ENCODE data around the gene SYNPO2. TPM values are rescaled to one million over a fixed set of nuclear protein-coding genes. Genes with fewer than 3 reads are reported as not detected.
A peak's percentile ranks its signal among the peaks of the same experiment; 100 is the strongest.

The SYNPO2 gene
- polyA plus RNA-seq, 1 experiment: 5.1 TPM

DNA sequence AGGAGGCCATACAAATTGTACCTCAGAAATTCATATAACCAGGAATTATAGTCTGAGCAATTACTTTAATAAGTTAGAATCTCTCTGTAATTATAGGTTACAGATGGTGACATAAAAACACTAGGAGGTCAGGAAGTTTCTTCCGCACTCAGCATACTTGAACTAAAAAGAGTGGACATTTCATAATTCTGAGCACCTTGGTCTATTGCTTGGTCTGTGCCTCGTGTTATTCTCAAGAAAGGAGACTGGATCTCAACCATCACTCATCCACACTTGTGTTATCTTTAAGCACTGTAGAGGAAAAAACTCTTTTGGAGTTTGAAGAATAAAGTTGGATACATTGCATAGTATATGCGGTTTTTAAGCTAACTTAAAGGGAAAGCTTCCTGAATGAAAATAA lies 91.1 kb downstream of the SYNPO2 start:
- Histone ChIP-seq H3K27ac (ENCODE audit: low read depth, low read length) (no peak overlapping the region), H3K27me3 (ENCODE audit: control insufficient read depth, insufficient read depth, low read length) (no peaks in the 10 kb centered on the region), H3K4me3 (ENCODE audit: low read depth, low read length) (no peak overlapping the region), H3K9me3 (ENCODE audit: control insufficient read depth, insufficient read depth, low read length) (peaks cover 2% of the 10 kb centered on the region; the same call in 1 of the 2 replicates)
- ChIA-PET POLR2A (no interaction called here), CTCF (interaction anchor here (2.2 to 4.7 kb wide), 3 partner anchors 62 to 307 kb away, joined by 10 to 49 read pairs (median 23); no protein-coding TSS in a partner anchor)
- DNase-seq (ENCODE audit: low read depth, low spot score): no peak
- TF ChIP-seq, protein P1, sequence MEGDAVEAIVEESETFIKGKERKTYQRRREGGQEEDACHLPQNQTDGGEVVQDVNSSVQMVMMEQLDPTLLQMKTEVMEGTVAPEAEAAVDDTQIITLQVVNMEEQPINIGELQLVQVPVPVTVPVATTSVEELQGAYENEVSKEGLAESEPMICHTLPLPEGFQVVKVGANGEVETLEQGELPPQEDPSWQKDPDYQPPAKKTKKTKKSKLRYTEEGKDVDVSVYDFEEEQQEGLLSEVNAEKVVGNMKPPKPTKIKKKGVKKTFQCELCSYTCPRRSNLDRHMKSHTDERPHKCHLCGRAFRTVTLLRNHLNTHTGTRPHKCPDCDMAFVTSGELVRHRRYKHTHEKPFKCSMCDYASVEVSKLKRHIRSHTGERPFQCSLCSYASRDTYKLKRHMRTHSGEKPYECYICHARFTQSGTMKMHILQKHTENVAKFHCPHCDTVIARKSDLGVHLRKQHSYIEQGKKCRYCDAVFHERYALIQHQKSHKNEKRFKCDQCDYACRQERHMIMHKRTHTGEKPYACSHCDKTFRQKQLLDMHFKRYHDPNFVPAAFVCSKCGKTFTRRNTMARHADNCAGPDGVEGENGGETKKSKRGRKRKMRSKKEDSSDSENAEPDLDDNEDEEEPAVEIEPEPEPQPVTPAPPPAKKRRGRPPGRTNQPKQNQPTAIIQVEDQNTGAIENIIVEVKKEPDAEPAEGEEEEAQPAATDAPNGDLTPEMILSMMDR (IDR thresholded peaks at IDR 0.05; ENCODE audit: low read depth, low read length): no peak

- ChIA-PET POLR2A (interaction anchor here (0.8 kb wide), 1 partner anchor 60 kb away, joined by 3 read pairs; no protein-coding TSS in a partner anchor), CTCF (interaction anchor here (0.6 to 4.7 kb wide), 29 partner anchors 8 to 512 kb away, joined by 3 to 49 read pairs (median 4); partner anchors contain the start of gene USP53)
- Histone ChIP-seq H3K27ac (ENCODE audit: low read depth, low read length) (peak overlapping the region; percentile 73), H3K27me3 (ENCODE audit: control insufficient read depth, insufficient read depth, low read length) (no peaks in the 10 kb centered on the region), H3K9me3 (ENCODE audit: control insufficient read depth, insufficient read depth, low read length) (peaks cover 2% of the 10 kb centered on the region; the same call in 1 of the 2 replicates), H3K4me3 (ENCODE audit: low read depth, low read length) (no peak overlapping the region)
- TF ChIP-seq, protein P1 (IDR thresholded peaks at IDR 0.05; ENCODE audit: low read depth, low read length): no peak
- DNase-seq (ENCODE audit: low read depth, low spot score): no peak
Observed at GRCh38 chr4:118981171-118981838, 92.7 kb downstream of the SYNPO2 start.

DNA sequence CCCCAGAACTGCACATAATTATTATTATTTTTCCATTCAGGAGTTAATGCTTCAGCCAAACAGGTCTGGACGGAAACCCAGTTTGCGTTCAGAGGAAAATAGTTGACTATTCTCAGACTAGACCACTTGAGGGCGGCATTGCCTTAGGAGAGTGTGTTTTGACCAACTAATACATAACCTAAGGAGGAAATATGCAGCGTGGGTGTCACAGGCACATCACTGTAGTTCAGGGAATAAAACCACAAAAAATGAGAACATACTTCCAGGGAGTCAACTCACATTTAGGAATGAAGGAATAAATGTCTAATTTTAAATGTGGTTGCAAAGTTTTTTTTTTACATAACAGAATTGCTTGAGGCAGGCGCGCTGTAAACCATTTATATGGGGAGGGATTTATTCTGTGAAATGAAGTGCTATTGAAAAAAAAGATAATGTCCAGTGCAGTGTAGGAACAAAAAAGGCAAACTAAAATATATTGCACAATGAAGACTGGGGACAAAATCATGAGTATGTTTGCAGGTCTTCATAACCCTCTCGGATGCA lies 93.3 kb downstream of the SYNPO2 start:
- TF ChIP-seq, protein P1 (IDR thresholded peaks at IDR 0.05; ENCODE audit: low read depth, low read length): peak; percentile 78
- POLR2A ChIA-PET: interaction anchor here (0.8 kb wide), 1 partner anchor 59 kb away, joined by 3 read pairs; no protein-coding TSS in a partner anchor
- no peak overlapping the region for H3K4me3 ChIP-seq (ENCODE audit: low read depth, low read length)
- H3K9me3 ChIP-seq (ENCODE audit: control insufficient read depth, insufficient read depth, low read length): peaks cover 1% of the 10 kb centered on the region; the same call in 1 of the 2 replicates
- CTCF ChIA-PET: interaction anchor here (0.6 to 4.7 kb wide), 31 partner anchors 9 to 511 kb away, joined by 3 to 49 read pairs (median 4); partner anchors contain the start of gene USP53
- H3K27ac ChIP-seq (ENCODE audit: low read depth, low read length): no peak overlapping the region
- DNase-seq (ENCODE audit: low read depth, low spot score): peak; percentile 91
- no peaks in the 10 kb centered on the region for H3K27me3 ChIP-seq (ENCODE audit: control insufficient read depth, insufficient read depth, low read length)

GRCh38 chr4:118983293-118983692 lies 94.6 kb downstream of the SYNPO2 start:
- TF ChIP-seq, protein P1 (IDR thresholded peaks at IDR 0.05; ENCODE audit: low read depth, low read length): no peak
- POLR2A ChIA-PET: interaction anchor here (1.1 kb wide), 1 partner anchor 42 kb away, joined by 5 read pairs; no protein-coding TSS in a partner anchor
- DNase-seq (ENCODE audit: low read depth, low spot score): no peak
- Histone ChIP-seq H3K9me3 (ENCODE audit: control insufficient read depth, insufficient read depth, low read length) (no peaks in the 10 kb centered on the region), H3K4me3 (ENCODE audit: low read depth, low read length) (no peak overlapping the region), H3K27ac (ENCODE audit: low read depth, low read length) (no peak overlapping the region), H3K27me3 (ENCODE audit: control insufficient read depth, insufficient read depth, low read length) (no peaks in the 10 kb centered on the region)
- CTCF ChIA-PET: interaction anchor here (0.7 to 4.7 kb wide), 9 partner anchors 46 to 1073 kb away, joined by 3 to 49 read pairs (median 3); no protein-coding TSS in a partner anchor

Data from AG04450 (cell line).